SK-N-SH (cell line): Measurements from ENCODE around the gene COL17A1. TPM values are rescaled to one million over a fixed set of nuclear protein-coding genes. Genes with fewer than 3 reads are reported as not detected.

Experiments used
- CTCF ChIA-PET: fragments of 300-600, 350-600 bp; formaldehyde crosslinking; extraction: SDS; loops from one replicate; lab custom pipeline; 2021; lab: Yijun Ruan, JAX
- POLR2A ChIA-PET: fragments of 350-600 bp; sonication (Branson Sonifier 250); formaldehyde crosslinking; extraction: SDS; loops from one replicate; lab custom pipeline; 2020; ENCODE audit warnings: antibody characterized with exemption, inconsistent platforms; lab: Yijun Ruan, JAX
- DNase-seq: peaks from one replicate; pipeline ENCODE4 v3.0.0; 2012
- H2AFZ ChIP-seq: fragments of 200-600 bp; sonication (generic); 2 replicates; pipeline ENCODE4 v1.8.1; 2016; ENCODE audit warnings: antibody characterized with exemption, mild to moderate bottlenecking, low read depth
- H3F3A ChIP-seq: fragments of 200-600 bp; sonication (generic); replicated peaks from 2 replicates; pipeline ENCODE3; 2016; ENCODE audit warnings: antibody characterized with exemption, mild to moderate bottlenecking; ENCODE audit not compliant: insufficient read depth
- H3K27ac ChIP-seq, 2 experiments: fragments of 200-500 bp in 1 of 2; fragments of 200-600 bp in 1 of 2; sonication (Bioruptor generic) in 1 of 2; sonication (generic), shearing (Covaris generic) in 1 of 2; 2 replicates each; pipeline versions ENCODE4 v1.5.1 to v1.6.1; 2014 to 2016; ENCODE audit warnings: low read depth in 2 of 2, inconsistent platforms in 1 of 2, low read length in 1 of 2, mild to moderate bottlenecking in 1 of 2, mixed read lengths in 1 of 2
- H3K27me3 ChIP-seq: fragments of 200-600 bp; sonication (generic), shearing (Covaris generic); 2 replicates; pipeline ENCODE4 v1.6.1; 2016; ENCODE audit warnings: mixed run types; ENCODE audit not compliant: insufficient read depth
- H3K36me3 ChIP-seq, 2 experiments: fragments of 200-500 bp in 1 of 2; fragments of 200-600 bp in 1 of 2; sonication (Bioruptor generic) in 1 of 2; sonication (generic) in 1 of 2; replicated peaks in 1 of 2; 2 replicates each; pipeline versions ENCODE3 to v1.5.1; 2014 to 2016; ENCODE audit warnings: low read length in 1 of 2, mild to moderate bottlenecking in 1 of 2; ENCODE audit not compliant: insufficient read depth in 2 of 2, control insufficient read depth in 1 of 2
- H3K4me1 ChIP-seq, 2 experiments: fragments of 200-500 bp in 1 of 2; fragments of 200-600 bp in 1 of 2; sonication (Bioruptor generic) in 1 of 2; sonication (generic), shearing (Covaris generic) in 1 of 2; 2 replicates each; pipeline versions ENCODE4 v1.5.1 to v1.6.1; 2014 to 2016; ENCODE audit warnings: low read depth in 1 of 2, low read length in 1 of 2, mixed run types in 1 of 2; ENCODE audit not compliant: insufficient read depth in 2 of 2, control insufficient read depth in 1 of 2
- H3K4me2 ChIP-seq: fragments of 200-600 bp; sonication (generic), shearing (Covaris generic); 2 replicates; pipeline ENCODE4 v1.6.1; 2017; ENCODE audit warnings: mixed run types
- H3K4me3 ChIP-seq, 2 experiments: fragments of 200-500 bp in 1 of 2; fragments of 200-600 bp in 1 of 2; sonication (Bioruptor generic) in 1 of 2; sonication (generic), shearing (Covaris generic) in 1 of 2; 2 replicates each; pipeline versions ENCODE4 v1.5.1 to v1.8.1; 2014 to 2016; ENCODE audit warnings: low read depth in 2 of 2, inconsistent platforms in 1 of 2, low read length in 1 of 2, mild to moderate bottlenecking in 1 of 2, mixed read lengths in 1 of 2, moderate library complexity in 1 of 2
- H3K79me2 ChIP-seq: fragments of 200-600 bp; sonication (generic); 2 replicates; pipeline ENCODE4 v1.8.1; 2017; ENCODE audit warnings: mild to moderate bottlenecking; ENCODE audit not compliant: insufficient read depth
- H3K9ac ChIP-seq: fragments of 200-600 bp; sonication (generic); 2 replicates; pipeline ENCODE4 v1.6.1; 2017; ENCODE audit warnings: mixed run types
- H3K9me2 ChIP-seq: fragments of 200-600 bp; sonication (generic); 2 replicates; pipeline ENCODE4 v1.6.1; 2017; ENCODE audit warnings: mixed run types
- H3K9me3 ChIP-seq: fragments of 200-600 bp; sonication (generic); 2 replicates; pipeline ENCODE4 v1.6.1; 2017; ENCODE audit warnings: mixed run types, mild to moderate bottlenecking, moderate library complexity
- H4K20me1 ChIP-seq: fragments of 200-600 bp; sonication (generic); 2 replicates; pipeline ENCODE4 v1.6.1; 2017; ENCODE audit warnings: mild to moderate bottlenecking, mixed run types; ENCODE audit not compliant: insufficient read depth
- CHD2 ChIP-seq: fragments of 150-350 bp; IDR thresholded peaks from 2 replicates; pipeline ENCODE4 v1.6.1; 2018; ENCODE audit warnings: low read length; ENCODE audit not compliant: partially characterized antibody
- ELF1 ChIP-seq: IDR thresholded peaks from 2 replicates; pipeline ENCODE4 v1.4.0; 2012
- FOXM1 ChIP-seq: IDR thresholded peaks from 2 replicates; pipeline ENCODE4 v1.4.0; 2012; ENCODE audit warnings: low read depth, mild to moderate bottlenecking
- GABPA ChIP-seq: IDR thresholded peaks from 2 replicates; pipeline ENCODE4 v1.4.0; 2012; ENCODE audit warnings: low read depth, mild to moderate bottlenecking
- GATA2 ChIP-seq: sonication (generic); formaldehyde crosslinking; IDR thresholded peaks from 2 replicates; pipeline ENCODE4 v1.5.0; 2020; ENCODE audit warnings: mild to moderate bottlenecking, missing genetic modification reagents
- JUND ChIP-seq: IDR thresholded peaks from 2 replicates; pipeline ENCODE4 v1.4.0; 2012
- MEF2A ChIP-seq: IDR thresholded peaks from 2 replicates; pipeline ENCODE4 v1.4.0; 2012; ENCODE audit warnings: low read depth, borderline replicate concordance
- RAD21 ChIP-seq: IDR thresholded peaks from 2 replicates; pipeline ENCODE4 v1.6.1; 2012; ENCODE audit warnings: mild to moderate bottlenecking, low read length
- SMC3 ChIP-seq: IDR thresholded peaks from 2 replicates; pipeline ENCODE4 v1.6.1; 2012; ENCODE audit warnings: low read depth, low read length, improper control_type of control experiment
- TEAD4 ChIP-seq: IDR thresholded peaks from 2 replicates; pipeline ENCODE4 v1.4.0; 2012; ENCODE audit warnings: mild to moderate bottlenecking, borderline replicate concordance; ENCODE audit not compliant: insufficient read depth
- USF2 ChIP-seq: fragments of 150-350 bp; IDR thresholded peaks from 2 replicates; pipeline ENCODE4 v1.6.1; 2017; ENCODE audit warnings: antibody characterized with exemption, low read length, low read depth, borderline replicate concordance
- ZBTB33 ChIP-seq: IDR thresholded peaks from 2 replicates; pipeline ENCODE4 v1.4.0; 2012; ENCODE audit warnings: low read depth, borderline replicate concordance
- WGBS: methylation state at CpG from one replicate; pipeline ENCODE4 v1.1.6; 2017; ENCODE audit warnings: low lambda C conversion rate; 5-methylcytosine and 5-hydroxymethylcytosine counted together
- polyA plus RNA-seq, 3 experiments: library from polyadenylated mRNA; depleted of rRNA; stranded (reverse); fragments of >200 nt; gene quantifications; 2 replicates each; pipeline ENCODE4 v1.2.3, GENCODE V29; 2012
- TF ChIP-seq, protein P1 (sequence below): IDR thresholded peaks from 2 replicates; pipeline ENCODE4; 2012

COL17A1 gene
- polyA plus RNA-seq, 1 of the 3 experiments (the other 2 are of a cell fraction) = 0.12 TPM

GRCh38 chr10:104040862-104041789 lies 44.6 kb downstream of the COL17A1 start:
- CTCF ChIA-PET = interaction anchor here (0.5 to 1.4 kb wide), 3 partner anchors 80 to 169 kb away, joined by 3 to 4 read pairs (median 4); no protein-coding TSS in a partner anchor

DNA sequence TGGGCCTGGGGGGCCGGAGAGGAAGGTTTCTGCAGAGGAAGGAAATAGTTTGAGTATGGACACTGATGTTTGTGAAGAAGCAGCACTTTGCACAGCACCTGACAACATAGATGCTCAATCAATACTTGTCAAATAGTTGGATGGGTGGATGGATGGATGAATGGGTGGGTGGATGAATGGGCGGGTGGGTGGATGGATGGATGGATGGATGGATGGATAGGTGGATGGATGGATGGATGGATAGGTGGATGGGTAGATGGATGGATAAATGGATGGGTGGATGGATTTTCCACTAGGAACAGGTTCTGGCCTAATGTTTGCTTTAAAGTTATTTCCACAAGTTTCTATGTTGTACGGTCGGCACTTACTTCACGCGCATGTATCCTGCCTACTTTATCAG lies 45.3 kb downstream of the COL17A1 start:
- Histone ChIP-seq H3K9ac (no peak overlapping the region), H3K36me3 (no peaks in the 10 kb centered on the region), H2AFZ (no peak overlapping the region), H3K9me3 (no peaks in the 10 kb centered on the region), H4K20me1 (no peaks in the 10 kb centered on the region), H3F3A (peaks cover 3% of the 10 kb centered on the region), H3K27me3 (no peaks in the 10 kb centered on the region), H3K4me1 (no peaks in the 10 kb centered on the region; a peak in 1 of 4 replicates), H3K27ac (no peak overlapping the region), H3K4me2 (no peak overlapping the region), H3K79me2 (no peaks in the 10 kb centered on the region), H3K4me3 (no peak overlapping the region), H3K9me2 (no peaks in the 10 kb centered on the region)
- POLR2A ChIA-PET = no interaction called here
- WGBS = 49% methylated on average over 6 of the region's 6 CpGs
- CTCF ChIA-PET = interaction anchor here (1.3 kb wide), 1 partner anchor 170 kb away, joined by 4 read pairs; no protein-coding TSS in a partner anchor
- no peak for DNase-seq
- TF ChIP-seq RAD21 = no peak

More at GRCh38 chr10:104040862-104041789, 44.6 kb downstream of the COL17A1 start:
- no peak overlapping the region for H3K4me2 ChIP-seq
- H3K27ac ChIP-seq = no peak overlapping the region
- H4K20me1 ChIP-seq = no peaks in the 10 kb centered on the region
- TF ChIP-seq FOXM1 (no peak), GABPA (no peak), RAD21 (no peak), CHD2 (no peak)
- no peaks in the 10 kb centered on the region for H3K9me2 ChIP-seq
- H3K27me3 ChIP-seq = no peaks in the 10 kb centered on the region
- H3K9me3 ChIP-seq = no peaks in the 10 kb centered on the region
- H3K9ac ChIP-seq = no peak overlapping the region
- no peak for DNase-seq
- H3K36me3 ChIP-seq = no peaks in the 10 kb centered on the region
- H2AFZ ChIP-seq = no peak overlapping the region
- POLR2A ChIA-PET = interaction anchor here (0.8 kb wide), 1 partner anchor 81 kb away, joined by 3 read pairs; the partner anchor contains the start of gene SFR1
- WGBS = 49% methylated on average over 7 of the region's 9 CpGs
- no peak overlapping the region for H3K4me3 ChIP-seq
- H3K79me2 ChIP-seq = no peaks in the 10 kb centered on the region
- H3K4me1 ChIP-seq = no peaks in the 10 kb centered on the region; a peak in 1 of 4 replicates
- peaks cover 3% of the 10 kb centered on the region for H3F3A ChIP-seq

- Histone ChIP-seq H3K9me3 (no peaks in the 10 kb centered on the region), H3K79me2 (no peaks in the 10 kb centered on the region), H3K9ac (no peak overlapping the region), H3K4me1 (no peaks in the 10 kb centered on the region), H4K20me1 (no peaks in the 10 kb centered on the region), H3K36me3 (no peaks in the 10 kb centered on the region), H3K9me2 (no peaks in the 10 kb centered on the region), H3K4me3 (no peak overlapping the region), H2AFZ (no peak overlapping the region), H3K4me2 (no peak overlapping the region), H3F3A (peaks cover 3% of the 10 kb centered on the region), H3K27me3 (no peaks in the 10 kb centered on the region), H3K27ac (no peak overlapping the region)
- CTCF ChIA-PET = interaction anchor here (1.1 to 1.7 kb wide), 3 partner anchors 154 to 171 kb away, joined by 3 to 8 read pairs (median 4); no protein-coding TSS in a partner anchor
- WGBS = 65% methylated on average over 6 of the region's 7 CpGs
- no peak for DNase-seq
- POLR2A ChIA-PET = no interaction called here
- TF ChIP-seq JUND (no peak), ELF1 (no peak), USF2 (no peak), MEF2A (no peak), ZBTB33 (no peak), FOXM1 (no peak), SMC3 (no peak), TEAD4 (no peak), GATA2 (CRISPR knock-in tag) (no peak)
- TF ChIP-seq, protein P1, sequence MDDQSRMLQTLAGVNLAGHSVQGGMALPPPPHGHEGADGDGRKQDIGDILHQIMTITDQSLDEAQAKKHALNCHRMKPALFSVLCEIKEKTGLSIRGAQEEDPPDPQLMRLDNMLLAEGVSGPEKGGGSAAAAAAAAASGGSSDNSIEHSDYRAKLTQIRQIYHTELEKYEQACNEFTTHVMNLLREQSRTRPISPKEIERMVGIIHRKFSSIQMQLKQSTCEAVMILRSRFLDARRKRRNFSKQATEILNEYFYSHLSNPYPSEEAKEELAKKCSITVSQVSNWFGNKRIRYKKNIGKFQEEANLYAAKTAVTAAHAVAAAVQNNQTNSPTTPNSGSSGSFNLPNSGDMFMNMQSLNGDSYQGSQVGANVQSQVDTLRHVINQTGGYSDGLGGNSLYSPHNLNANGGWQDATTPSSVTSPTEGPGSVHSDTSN = no peak
These were observed 46.5 kb downstream of the COL17A1 start for GRCh38 chr10:104038958-104039752.
